GM12864 (cell line): ENCODE measurements around the gene PTPRC.
A peak's percentile ranks its signal among the peaks of the same experiment; 100 is the strongest.

Source experiments
- DNase-seq: peaks from one replicate; pipeline ENCODE4 v3.0.0-alpha.2; 2011; ENCODE audit warnings: low read depth
- H3K4me3 ChIP-seq: 2 replicates; pipeline ENCODE4 v1.5.1; 2011; ENCODE audit warnings: mild to moderate bottlenecking, low read depth, low read length, control low read depth
- CTCF ChIP-seq: IDR thresholded peaks from 2 replicates; pipeline ENCODE4 v1.5.1; 2011; ENCODE audit warnings: low read depth, mild to moderate bottlenecking, moderate library complexity, low read length, control low read depth, inconsistent platforms; ENCODE audit errors: missing control alignments

PTPRC gene

GRCh38 chr1:198681831-198682759, 43.3 kb downstream of the PTPRC start:
- H3K4me3 ChIP-seq, result peak overlapping the region; percentile 21; the same call in 1 of the 2 replicates
- peak; percentile 98 for DNase-seq
- no peak for TF ChIP-seq CTCF

GRCh38 chr1:198682850-198683249, 44.0 kb downstream of the PTPRC start:
- no peak overlapping the region; the same call in 1 of the 2 replicates for H3K4me3 ChIP-seq
- no peak for DNase-seq
- TF ChIP-seq CTCF, result no peak

- no peak overlapping the region for H3K4me3 ChIP-seq
- TF ChIP-seq CTCF, result no peak
Observed at GRCh38 chr1:198683449-198683848, 44.6 kb downstream of the PTPRC start.

GRCh38 chr1:198686069-198686728, 47.4 kb downstream of the PTPRC start:
- no peak overlapping the region for H3K4me3 ChIP-seq
- DNase-seq, result no peak
- no peak for TF ChIP-seq CTCF

More at GRCh38 chr1:198683449-198683848, 44.6 kb downstream of the PTPRC start:
- no peak for DNase-seq

GRCh38 chr1:198687429-198687828, 48.6 kb downstream of the PTPRC start:
- no peak for DNase-seq
- TF ChIP-seq CTCF, result no peak
- no peak overlapping the region for H3K4me3 ChIP-seq

GRCh38 chr1:198691063-198691462, 52.2 kb downstream of the PTPRC start:
- no peak overlapping the region for H3K4me3 ChIP-seq
- no peak for TF ChIP-seq CTCF
- no peak for DNase-seq
